H9 (cell line): ENCODE measurements around the gene PSMD10. TPM values are rescaled to one million over a fixed set of nuclear protein-coding genes. Genes with fewer than 3 reads are reported as not detected.

Experiments
- DNase-seq: peaks from one replicate; pipeline ENCODE4 v3.0.0-alpha.2; 2017
- H2AFZ ChIP-seq: one replicate; pipeline ENCODE4 v1.6.1; 2013; ENCODE audit warnings: mild to moderate bottlenecking, low read length, control low read depth, moderate library complexity
- H2AK5ac ChIP-seq: 2 replicates; pipeline ENCODE4 v1.6.1; 2013; ENCODE audit warnings: low read length, control low read depth, mixed read lengths; ENCODE audit not compliant: insufficient read length
- H2BK120ac ChIP-seq: one replicate; pipeline ENCODE4 v1.6.1; 2013; ENCODE audit warnings: low read depth, mild to moderate bottlenecking, low read length, control low read depth, inconsistent platforms; ENCODE audit not compliant: poor library complexity, severe bottlenecking
- H2BK12ac ChIP-seq: 2 replicates; pipeline ENCODE4 v1.6.1; 2013; ENCODE audit warnings: low read length, control low read depth, mixed read lengths, low read depth; ENCODE audit not compliant: insufficient read length
- H2BK15ac ChIP-seq: 2 replicates; pipeline ENCODE4 v1.6.1; 2013; ENCODE audit warnings: low read depth, low read length, control low read depth
- H2BK20ac ChIP-seq: one replicate; pipeline ENCODE4 v1.6.1; 2013; ENCODE audit warnings: low read depth, mild to moderate bottlenecking, low read length, control low read depth, inconsistent platforms; ENCODE audit not compliant: poor library complexity, severe bottlenecking
- H2BK5ac ChIP-seq: 2 replicates; pipeline ENCODE4 v1.6.1; 2013; ENCODE audit warnings: low read length, control low read depth, mixed read lengths; ENCODE audit not compliant: insufficient read length
- H3K14ac ChIP-seq: 2 replicates; pipeline ENCODE4 v1.6.1; 2013; ENCODE audit warnings: low read length, control low read depth; ENCODE audit not compliant: insufficient read depth
- H3K18ac ChIP-seq: 2 replicates; pipeline ENCODE4 v1.6.1; 2013; ENCODE audit warnings: low read depth, mild to moderate bottlenecking, mixed read lengths, low read length, control low read depth; ENCODE audit not compliant: insufficient read length
- H3K23ac ChIP-seq: 2 replicates; pipeline ENCODE4 v1.6.1; 2013; ENCODE audit warnings: low read length, control low read depth, mixed read lengths, low read depth; ENCODE audit not compliant: insufficient read length
- H3K23me2 ChIP-seq: 2 replicates; pipeline ENCODE4 v1.6.1; 2013; ENCODE audit warnings: low read depth, mild to moderate bottlenecking, mixed read lengths, low read length, control low read depth; ENCODE audit not compliant: insufficient read length, poor library complexity, severe bottlenecking
- H3K27ac ChIP-seq: 2 replicates; pipeline ENCODE4 v1.5.1; 2013; ENCODE audit warnings: low read length, control low read depth, mixed read lengths, low read depth; ENCODE audit not compliant: insufficient read length
- H3K27me3 ChIP-seq: 2 replicates; pipeline ENCODE4 v1.6.1; 2013; ENCODE audit warnings: low read length, control low read depth, inconsistent platforms; ENCODE audit not compliant: insufficient read depth
- H3K4ac ChIP-seq: 2 replicates; pipeline ENCODE4 v1.6.1; 2013; ENCODE audit warnings: low read depth, mild to moderate bottlenecking, control low read depth, inconsistent platforms, low read length, moderate library complexity
- H3K4me1 ChIP-seq: 2 replicates; pipeline ENCODE4 v1.6.1; 2013; ENCODE audit warnings: low read length, control low read depth, inconsistent platforms; ENCODE audit not compliant: insufficient read depth
- H3K4me2 ChIP-seq: 2 replicates; pipeline ENCODE4 v1.6.1; 2013; ENCODE audit warnings: low read length, control low read depth, mixed read lengths; ENCODE audit not compliant: insufficient read length, insufficient read depth
- H3K56ac ChIP-seq: 2 replicates; pipeline ENCODE4 v1.6.1; 2013; ENCODE audit warnings: low read depth, mild to moderate bottlenecking, mixed read lengths, low read length, control low read depth; ENCODE audit not compliant: insufficient read length
- H3K79me1 ChIP-seq: 2 replicates; pipeline ENCODE4 v1.6.1; 2013; ENCODE audit warnings: low read depth, mild to moderate bottlenecking, moderate library complexity, low read length, control low read depth, inconsistent platforms; ENCODE audit not compliant: insufficient read depth, poor library complexity, severe bottlenecking
- H3K79me2 ChIP-seq: 2 replicates; pipeline ENCODE4 v1.6.1; 2013; ENCODE audit warnings: low read length, control low read depth, inconsistent platforms; ENCODE audit not compliant: insufficient read depth
- H3K9ac ChIP-seq: 2 replicates; pipeline ENCODE4 v1.6.1; 2013; ENCODE audit warnings: low read length, control low read depth, mixed read lengths; ENCODE audit not compliant: insufficient read length; ENCODE audit errors: extremely low read depth
- H3K9me3 ChIP-seq: one replicate; pipeline ENCODE4 v1.6.1; 2013; ENCODE audit warnings: low read depth, low read length, inconsistent platforms; ENCODE audit not compliant: control insufficient read depth
- H3T11ph ChIP-seq: one replicate; pipeline ENCODE4 v1.6.1; 2013; ENCODE audit warnings: mild to moderate bottlenecking, low read length, control low read depth, inconsistent platforms
- H4K20me1 ChIP-seq: one replicate; pipeline ENCODE4 v1.6.1; 2013; ENCODE audit not compliant: control insufficient read depth, insufficient read length, insufficient read depth
- H4K5ac ChIP-seq: 2 replicates; pipeline ENCODE4 v1.6.1; 2013; ENCODE audit warnings: low read depth, mild to moderate bottlenecking, mixed read lengths, low read length, control low read depth; ENCODE audit not compliant: insufficient read length
- H4K8ac ChIP-seq: replicated peaks from 2 replicates; pipeline ENCODE4 v1.6.1; 2013; ENCODE audit warnings: low read length, control low read depth, mixed read lengths, low read depth; ENCODE audit not compliant: insufficient read length
- H4K91ac ChIP-seq: 2 replicates; pipeline ENCODE4 v1.6.1; 2013; ENCODE audit warnings: low read depth, mild to moderate bottlenecking, moderate library complexity, mixed read lengths, low read length, control low read depth; ENCODE audit not compliant: insufficient read length
- H3K27ac Mint-ChIP-seq, 3 experiments: 2 replicates in 2 of 3; 3 replicates in 1 of 3; pipeline ENCODE4 v1.8.0; 2020 to 2021; ENCODE audit warnings: mixed read lengths in 3 of 3, mild to moderate bottlenecking in 1 of 3, moderate library complexity in 1 of 3
- H3K27me3 Mint-ChIP-seq: 2 replicates; pipeline ENCODE4 v1.8.0; 2021; ENCODE audit warnings: low read depth, mild to moderate bottlenecking, moderate library complexity, mixed read lengths
- H3K36me3 Mint-ChIP-seq, 3 experiments: 2 replicates in 2 of 3; 3 replicates in 1 of 3; pipeline ENCODE4 v1.8.0; 2020 to 2021; ENCODE audit warnings: low read depth in 3 of 3, mixed read lengths in 3 of 3; ENCODE audit not compliant: insufficient read depth in 1 of 3
- H3K4me1 Mint-ChIP-seq, 2 experiments: 2 replicates each; pipeline ENCODE4 v1.8.0; 2020; ENCODE audit warnings: mixed read lengths in 2 of 2
- H3K4me3 Mint-ChIP-seq, 2 experiments: 2 replicates in 1 of 2; 3 replicates in 1 of 2; pipeline ENCODE4 v1.8.0; 2020 to 2021; ENCODE audit warnings: mild to moderate bottlenecking in 2 of 2, mixed read lengths in 2 of 2, moderate library complexity in 1 of 2
- H3K9me3 Mint-ChIP-seq, 2 experiments: 2 replicates in 1 of 2; 3 replicates in 1 of 2; pipeline ENCODE4 v1.8.0; 2020; ENCODE audit warnings: mild to moderate bottlenecking in 2 of 2, mixed read lengths in 2 of 2, moderate library complexity in 1 of 2
- WGBS: extraction: QIAGEN DNeasy Blood & Tissue Kit; methylation state at CpG from one replicate; pipeline ENCODE4 v1.1.7; 2013; ENCODE audit warnings: missing lambda C conversion rate, low lambda C conversion rate, mixed read lengths; ENCODE audit not compliant: insufficient read length; ENCODE audit errors: extremely low coverage; 5-methylcytosine and 5-hydroxymethylcytosine counted together
- total RNA-seq: library from RNA; stranded (reverse); gene quantifications from 2 replicates; pipeline ENCODE4 v1.2.1, GENCODE V29; 2021
- TF ChIP-seq, protein P1 (sequence below): fragments of 200-600 bp; sonication (generic); conservative IDR thresholded peaks from 3 replicates; pipeline ENCODE4 v1.8.0; 2021; ENCODE audit warnings: antibody characterized with exemption, mild to moderate bottlenecking

Gene PSMD10
- total RNA-seq, 1 experiment from 2014 or later: 93.9 TPM

DNA sequence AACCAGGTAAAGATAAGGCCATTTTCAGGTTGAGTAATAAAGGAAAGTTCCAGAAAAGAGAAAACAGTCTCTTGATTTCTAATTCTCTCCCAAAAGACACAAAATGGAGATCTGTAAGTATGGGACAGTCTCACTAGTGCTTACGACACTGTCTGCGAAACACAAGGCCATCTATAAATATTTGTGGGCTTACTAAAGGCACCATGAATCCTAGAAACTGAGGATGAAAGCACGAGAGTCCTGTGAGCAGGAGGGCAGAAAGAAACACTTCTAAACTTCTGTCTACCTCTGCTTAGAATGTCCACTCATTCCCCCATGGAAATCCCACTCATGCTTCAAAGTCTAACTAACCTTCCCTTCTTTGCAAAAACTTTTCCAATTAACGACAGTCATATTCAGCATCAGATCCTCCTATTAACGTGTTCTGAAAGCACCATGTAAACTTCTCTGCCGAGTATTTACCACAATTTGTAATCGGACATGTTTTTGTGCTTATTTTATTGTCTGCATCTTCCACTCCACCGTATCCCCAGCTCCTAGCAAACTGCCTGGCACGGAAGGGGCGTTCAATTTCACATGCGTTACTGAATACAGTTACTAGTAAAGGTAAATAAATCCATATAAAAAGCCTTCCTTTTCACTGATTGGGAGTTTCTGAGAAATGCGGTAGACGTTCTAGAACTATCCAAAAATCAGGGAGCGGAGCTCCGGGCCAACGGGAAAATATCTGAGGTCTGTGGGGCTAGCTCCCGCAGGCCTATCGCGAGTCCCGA lies 665 bp downstream of the PSMD10 start:
- Histone ChIP-seq H3K4me1 (no peaks in the 10 kb centered on the region), H3K27ac (peak overlapping the region; percentile 76), H2BK20ac (no peak overlapping the region), H2BK120ac (no peak overlapping the region), H2AFZ (no peak overlapping the region), H2AK5ac (no peak overlapping the region), H4K91ac (no peak overlapping the region), H3T11ph (no peak overlapping the region), H3K79me1 (no peaks in the 10 kb centered on the region), H3K9ac (peak overlapping the region; percentile 98), H4K20me1 (no peaks in the 10 kb centered on the region), H2BK5ac (no peak overlapping the region), H4K8ac (no peak overlapping the region), H4K5ac (no peak overlapping the region), H3K23me2 (peaks cover 6% of the 10 kb centered on the region), H3K4ac (no peak overlapping the region), H3K56ac (no peak overlapping the region), H3K4me2 (peak overlapping the region; percentile 96), H3K79me2 (no peaks in the 10 kb centered on the region), H3K27me3 (no peaks in the 10 kb centered on the region), H3K18ac (peak overlapping the region; percentile 40), H3K23ac (no peak overlapping the region), H3K14ac (no peak overlapping the region; the same call in 1 of the 2 replicates), H2BK12ac (no peak overlapping the region), H2BK15ac (no peak overlapping the region), H3K9me3 (no peaks in the 10 kb centered on the region)
- no peaks in the 10 kb centered on the region for H3K27me3 Mint-ChIP-seq
- no peak overlapping the region for H3K4me3 Mint-ChIP-seq
- no peak overlapping the region for H3K27ac Mint-ChIP-seq
- TF ChIP-seq, protein P1, sequence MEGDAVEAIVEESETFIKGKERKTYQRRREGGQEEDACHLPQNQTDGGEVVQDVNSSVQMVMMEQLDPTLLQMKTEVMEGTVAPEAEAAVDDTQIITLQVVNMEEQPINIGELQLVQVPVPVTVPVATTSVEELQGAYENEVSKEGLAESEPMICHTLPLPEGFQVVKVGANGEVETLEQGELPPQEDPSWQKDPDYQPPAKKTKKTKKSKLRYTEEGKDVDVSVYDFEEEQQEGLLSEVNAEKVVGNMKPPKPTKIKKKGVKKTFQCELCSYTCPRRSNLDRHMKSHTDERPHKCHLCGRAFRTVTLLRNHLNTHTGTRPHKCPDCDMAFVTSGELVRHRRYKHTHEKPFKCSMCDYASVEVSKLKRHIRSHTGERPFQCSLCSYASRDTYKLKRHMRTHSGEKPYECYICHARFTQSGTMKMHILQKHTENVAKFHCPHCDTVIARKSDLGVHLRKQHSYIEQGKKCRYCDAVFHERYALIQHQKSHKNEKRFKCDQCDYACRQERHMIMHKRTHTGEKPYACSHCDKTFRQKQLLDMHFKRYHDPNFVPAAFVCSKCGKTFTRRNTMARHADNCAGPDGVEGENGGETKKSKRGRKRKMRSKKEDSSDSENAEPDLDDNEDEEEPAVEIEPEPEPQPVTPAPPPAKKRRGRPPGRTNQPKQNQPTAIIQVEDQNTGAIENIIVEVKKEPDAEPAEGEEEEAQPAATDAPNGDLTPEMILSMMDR: no peak
- no CpG with 5 or more reads among the region's 20 CpGs for whole genome bisulfite sequencing
- no peak for DNase-seq
- no peaks in the 10 kb centered on the region for H3K9me3 Mint-ChIP-seq
- peaks cover 4 to 23% (median 10%) of the 10 kb centered on the region in 3 experiments; a peak in 6 of 7 replicates for H3K36me3 Mint-ChIP-seq
- peaks cover 4 to 5% of the 10 kb centered on the region in 2 experiments for H3K4me1 Mint-ChIP-seq
